HEK293 (cell line): ENCODE results near the gene OPCML.
A peak's percentile ranks its signal among the peaks of the same experiment; 100 is the strongest.

Experiments used
- CTCF ChIA-PET: fragments of 350-600 bp; formaldehyde crosslinking; extraction: SDS; loops from one replicate; lab custom pipeline; 2021; ENCODE audit warnings: antibody characterized with exemption; lab: Yijun Ruan, JAX
- POLR2A ChIA-PET: fragments of 300-600 bp; formaldehyde crosslinking; extraction: SDS; loops from one replicate; lab custom pipeline; 2020; ENCODE audit warnings: antibody characterized with exemption, inconsistent platforms; lab: Yijun Ruan, JAX
- H3K27ac ChIP-seq: fragments of 200-500 bp; sonication (Bioruptor generic); 2 replicates; pipeline ENCODE4 v1.5.1; 2014; ENCODE audit warnings: low read depth, low read length, control low read depth, inconsistent platforms; ENCODE audit errors: extremely low read depth
- H3K36me3 ChIP-seq, 2 experiments: fragments of 200-500 bp in 1 of 2; sonication (Bioruptor generic) in 1 of 2; 1 replicate in 1 of 2; 2 replicates in 1 of 2; pipeline ENCODE4 v1.5.1; 2014 to 2017; ENCODE audit warnings: inconsistent platforms in 2 of 2, low read length in 2 of 2; ENCODE audit not compliant: control insufficient read depth in 2 of 2, insufficient read depth in 1 of 2
- H3K4me1 ChIP-seq: fragments of 200-500 bp; sonication (Bioruptor generic); 2 replicates; pipeline ENCODE4 v1.5.1; 2014; ENCODE audit warnings: mild to moderate bottlenecking, low read length, inconsistent platforms; ENCODE audit not compliant: control insufficient read depth, insufficient read depth
- H3K4me3 ChIP-seq: 2 replicates; pipeline ENCODE4 v1.5.1; 2011; ENCODE audit warnings: low read depth, mild to moderate bottlenecking, control low read depth, low read length, moderate library complexity
- H3K9me3 ChIP-seq: fragments of 200-500 bp; sonication (Bioruptor generic); 2 replicates; pipeline ENCODE4 v1.5.1; 2014; ENCODE audit warnings: low read depth, low read length, inconsistent platforms; ENCODE audit not compliant: control insufficient read depth, insufficient read depth
- FEZF1 ChIP-seq: fragments of 450-650 bp; formaldehyde crosslinking; IDR thresholded peaks from 2 replicates; pipeline ENCODE4 v1.5.1; 2016; ENCODE audit warnings: missing biosample characterization, missing genetic modification characterization
- GFI1B ChIP-seq: fragments of 450-650 bp; formaldehyde crosslinking; IDR thresholded peaks from 2 replicates; pipeline ENCODE4 v1.5.1; 2016; ENCODE audit warnings: missing biosample characterization, missing genetic modification characterization
- HOXD13 ChIP-seq: sonication (generic); formaldehyde crosslinking; IDR thresholded peaks from 2 replicates; pipeline ENCODE4 v1.8.0; 2022; ENCODE audit warnings: missing genetic modification reagents, borderline replicate concordance
- IKZF3 ChIP-seq: fragments of 450-650 bp; IDR thresholded peaks from 2 replicates; pipeline ENCODE4 v1.5.0; 2018; ENCODE audit warnings: missing biosample characterization, mild to moderate bottlenecking, missing genetic modification characterization, moderate library complexity
- KLF9 ChIP-seq: fragments of 450-650 bp; formaldehyde crosslinking; IDR thresholded peaks from 2 replicates; pipeline ENCODE4 v1.5.1; 2016; ENCODE audit warnings: missing biosample characterization, missing genetic modification characterization, low read depth
- TCF7L2 ChIP-seq: IDR thresholded peaks from 2 replicates; pipeline ENCODE4 v1.6.1; 2011; ENCODE audit warnings: low read depth, mild to moderate bottlenecking, inconsistent platforms, low read length, moderate library complexity, borderline replicate concordance
- TRIM28 ChIP-seq: IDR thresholded peaks from 2 replicates; pipeline ENCODE4 v1.6.1; 2011; ENCODE audit warnings: low read length, control low read depth, borderline replicate concordance
- ZBTB8A ChIP-seq: fragments of 450-650 bp; formaldehyde crosslinking; IDR thresholded peaks from 2 replicates; pipeline ENCODE4 v1.5.1; 2016; ENCODE audit warnings: missing biosample characterization, missing genetic modification characterization
- ZFP3 ChIP-seq: fragments of 450-650 bp; formaldehyde crosslinking; IDR thresholded peaks from 2 replicates; pipeline ENCODE4 v1.5.1; 2016; ENCODE audit warnings: low read depth, missing biosample characterization, missing genetic modification characterization
- ZFP37 ChIP-seq: fragments of 450-650 bp; formaldehyde crosslinking; IDR thresholded peaks from 2 replicates; pipeline ENCODE4 v1.5.1; 2016; ENCODE audit warnings: missing biosample characterization, missing genetic modification characterization
- ZNF112 ChIP-seq: fragments of 450-650 bp; formaldehyde crosslinking; IDR thresholded peaks from 2 replicates; pipeline ENCODE4 v1.5.0; 2017; ENCODE audit warnings: missing biosample characterization, missing genetic modification characterization
- ZNF132 ChIP-seq: fragments of 450-650 bp; formaldehyde crosslinking; IDR thresholded peaks from 2 replicates; pipeline ENCODE4 v1.5.1; 2017; ENCODE audit warnings: missing biosample characterization, missing genetic modification characterization, borderline replicate concordance
- ZNF138 ChIP-seq: fragments of 450-650 bp; formaldehyde crosslinking; IDR thresholded peaks from 2 replicates; pipeline ENCODE4 v1.5.1; 2016; ENCODE audit warnings: missing biosample characterization, missing genetic modification characterization, borderline replicate concordance
- ZNF140 ChIP-seq: fragments of 450-650 bp; formaldehyde crosslinking; IDR thresholded peaks from 2 replicates; pipeline ENCODE4 v1.5.1; 2016; ENCODE audit warnings: missing biosample characterization, missing genetic modification characterization
- ZNF184 ChIP-seq: fragments of 450-650 bp; IDR thresholded peaks from 2 replicates; pipeline ENCODE4 v1.5.1; 2018; ENCODE audit warnings: missing biosample characterization, mild to moderate bottlenecking, missing genetic modification characterization
- ZNF311 ChIP-seq: fragments of 450-650 bp; formaldehyde crosslinking; IDR thresholded peaks from 2 replicates; pipeline ENCODE4 v1.5.1; 2017; ENCODE audit warnings: missing biosample characterization, missing genetic modification characterization, borderline replicate concordance
- ZNF391 ChIP-seq: fragments of 450-650 bp; formaldehyde crosslinking; IDR thresholded peaks from 2 replicates; pipeline ENCODE4 v1.5.1; 2016; ENCODE audit warnings: low read depth, missing biosample characterization, missing genetic modification characterization, borderline replicate concordance
- ZNF423 ChIP-seq: fragments of 450-650 bp; formaldehyde crosslinking; IDR thresholded peaks from 2 replicates; pipeline ENCODE4 v1.5.1; 2016; ENCODE audit warnings: missing biosample characterization, missing genetic modification characterization
- ZNF76 ChIP-seq: fragments of 450-650 bp; formaldehyde crosslinking; IDR thresholded peaks from 2 replicates; pipeline ENCODE4; 2016; ENCODE audit warnings: low read depth, missing biosample characterization, missing genetic modification characterization, borderline replicate concordance
- ZNF768 ChIP-seq: fragments of 450-650 bp; formaldehyde crosslinking; IDR thresholded peaks from 2 replicates; pipeline ENCODE4 v1.5.1; 2018; ENCODE audit warnings: missing biosample characterization, mild to moderate bottlenecking, missing genetic modification characterization
- ZSCAN16 ChIP-seq: fragments of 450-650 bp; formaldehyde crosslinking; IDR thresholded peaks from 2 replicates; pipeline ENCODE4 v1.5.1; 2016; ENCODE audit warnings: missing biosample characterization, missing genetic modification characterization
- TF ChIP-seq, protein P1 (sequence below): fragments of 450-650 bp; formaldehyde crosslinking; IDR thresholded peaks from 2 replicates; pipeline ENCODE4 v1.5.0; 2017; ENCODE audit warnings: missing biosample characterization, missing genetic modification characterization, borderline replicate concordance
- TF ChIP-seq, protein P2 (sequence below): fragments of 450-650 bp; formaldehyde crosslinking; IDR thresholded peaks from 2 replicates; pipeline ENCODE4 v1.5.1; 2016; ENCODE audit warnings: missing biosample characterization, missing genetic modification characterization
- TF ChIP-seq, protein P3 (sequence below): IDR thresholded peaks from 2 replicates; pipeline ENCODE4 v1.6.1; 2011; ENCODE audit warnings: mild to moderate bottlenecking, low read depth, low read length, borderline replicate concordance
- TF ChIP-seq, protein P4 (sequence below): fragments of 450-650 bp; formaldehyde crosslinking; IDR thresholded peaks from 2 replicates; pipeline ENCODE4 v1.5.1; 2016; ENCODE audit warnings: missing biosample characterization, missing genetic modification characterization
- TF ChIP-seq, protein P5 (sequence below): fragments of 450-650 bp; formaldehyde crosslinking; IDR thresholded peaks from 2 replicates; pipeline ENCODE4 v1.5.1; 2016; ENCODE audit warnings: missing biosample characterization, missing genetic modification characterization

Gene OPCML

DNA sequence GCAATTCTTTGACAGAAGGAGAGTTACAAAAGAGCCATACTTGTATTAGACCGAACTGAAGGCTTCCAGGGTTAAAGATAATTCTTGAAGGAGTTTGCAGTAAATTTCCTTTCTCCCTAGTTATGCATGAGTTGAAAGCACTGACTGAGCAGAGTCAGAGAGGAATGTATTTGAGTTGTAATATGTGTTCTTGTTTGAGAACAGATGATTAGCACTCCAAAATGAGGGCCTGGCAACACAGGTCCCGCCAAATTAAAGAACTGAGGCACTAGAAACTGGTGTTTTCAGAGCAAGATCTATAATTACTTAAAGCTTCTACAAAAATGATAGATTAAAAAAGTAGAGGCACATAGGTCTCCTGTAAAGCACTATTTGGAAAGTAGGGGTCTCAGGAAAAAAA is 970.4 kb downstream of the OPCML start (continued):
- TF ChIP-seq KLF9 (tag by site-specific recombination) (no peak), ZNF140 (tag by site-specific recombination) (no peak), FEZF1 (tag by site-specific recombination) (no peak), ZFP3 (tag by site-specific recombination) (no peak), IKZF3 (no peak)

DNA sequence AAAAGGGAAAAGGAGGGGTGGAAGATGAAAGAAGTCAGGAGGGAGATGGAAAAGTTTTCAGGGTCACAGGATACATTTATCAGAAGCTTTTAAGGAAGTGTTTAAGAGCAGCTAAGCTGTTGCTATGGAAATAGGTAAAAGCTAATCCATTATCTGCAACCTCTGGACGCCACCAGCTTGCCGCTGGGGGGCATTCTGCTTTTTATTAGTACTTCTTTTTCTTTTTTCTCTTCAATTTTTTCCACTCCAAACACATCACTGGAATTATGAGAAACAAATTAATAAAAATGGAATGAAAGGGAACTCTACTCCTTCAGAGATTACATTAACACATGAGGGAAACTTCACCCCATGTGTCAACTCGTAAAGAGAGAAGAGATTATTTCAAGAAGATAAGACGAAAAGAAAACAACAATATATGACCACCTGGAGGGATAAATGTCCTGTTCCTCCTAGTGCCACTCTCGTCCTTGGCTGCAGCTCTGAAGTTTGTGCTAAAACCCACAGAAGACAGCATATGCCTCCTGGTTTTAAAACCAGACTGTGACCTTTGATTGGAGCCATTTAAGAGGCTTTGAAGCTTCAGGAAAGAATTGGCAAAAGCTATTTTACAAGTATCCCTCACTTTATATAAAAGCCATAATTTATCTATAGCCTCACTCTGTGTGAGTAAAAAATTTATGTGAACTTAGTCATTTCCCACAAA is 972.8 kb downstream of the OPCML start:
- Histone ChIP-seq H3K4me3 (no peak overlapping the region), H3K4me1 (peaks cover 8% of the 10 kb centered on the region), H3K9me3 (no peaks in the 10 kb centered on the region), H3K36me3 (no peaks in the 10 kb centered on the region), H3K27ac (no peak overlapping the region; the same call in 1 of the 2 replicates)
- CTCF ChIA-PET: interaction anchor here (0.7 to 1.2 kb wide), 3 partner anchors 15 to 1860 kb away, joined by 3 read pairs; no protein-coding TSS in a partner anchor
- POLR2A ChIA-PET: no interaction called here
- TF ChIP-seq, protein P1, sequence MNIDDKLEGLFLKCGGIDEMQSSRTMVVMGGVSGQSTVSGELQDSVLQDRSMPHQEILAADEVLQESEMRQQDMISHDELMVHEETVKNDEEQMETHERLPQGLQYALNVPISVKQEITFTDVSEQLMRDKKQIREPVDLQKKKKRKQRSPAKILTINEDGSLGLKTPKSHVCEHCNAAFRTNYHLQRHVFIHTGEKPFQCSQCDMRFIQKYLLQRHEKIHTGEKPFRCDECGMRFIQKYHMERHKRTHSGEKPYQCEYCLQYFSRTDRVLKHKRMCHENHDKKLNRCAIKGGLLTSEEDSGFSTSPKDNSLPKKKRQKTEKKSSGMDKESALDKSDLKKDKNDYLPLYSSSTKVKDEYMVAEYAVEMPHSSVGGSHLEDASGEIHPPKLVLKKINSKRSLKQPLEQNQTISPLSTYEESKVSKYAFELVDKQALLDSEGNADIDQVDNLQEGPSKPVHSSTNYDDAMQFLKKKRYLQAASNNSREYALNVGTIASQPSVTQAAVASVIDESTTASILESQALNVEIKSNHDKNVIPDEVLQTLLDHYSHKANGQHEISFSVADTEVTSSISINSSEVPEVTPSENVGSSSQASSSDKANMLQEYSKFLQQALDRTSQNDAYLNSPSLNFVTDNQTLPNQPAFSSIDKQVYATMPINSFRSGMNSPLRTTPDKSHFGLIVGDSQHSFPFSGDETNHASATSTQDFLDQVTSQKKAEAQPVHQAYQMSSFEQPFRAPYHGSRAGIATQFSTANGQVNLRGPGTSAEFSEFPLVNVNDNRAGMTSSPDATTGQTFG (tag by site-specific recombination): no peak
- no peak for TF ChIP-seq ZNF184 (tag by site-specific recombination)
- TF ChIP-seq TCF7L2: peak; percentile 87; the same call in 1 of the 2 replicates
- TF ChIP-seq ZNF76: no peak
- TF ChIP-seq, protein P2, sequence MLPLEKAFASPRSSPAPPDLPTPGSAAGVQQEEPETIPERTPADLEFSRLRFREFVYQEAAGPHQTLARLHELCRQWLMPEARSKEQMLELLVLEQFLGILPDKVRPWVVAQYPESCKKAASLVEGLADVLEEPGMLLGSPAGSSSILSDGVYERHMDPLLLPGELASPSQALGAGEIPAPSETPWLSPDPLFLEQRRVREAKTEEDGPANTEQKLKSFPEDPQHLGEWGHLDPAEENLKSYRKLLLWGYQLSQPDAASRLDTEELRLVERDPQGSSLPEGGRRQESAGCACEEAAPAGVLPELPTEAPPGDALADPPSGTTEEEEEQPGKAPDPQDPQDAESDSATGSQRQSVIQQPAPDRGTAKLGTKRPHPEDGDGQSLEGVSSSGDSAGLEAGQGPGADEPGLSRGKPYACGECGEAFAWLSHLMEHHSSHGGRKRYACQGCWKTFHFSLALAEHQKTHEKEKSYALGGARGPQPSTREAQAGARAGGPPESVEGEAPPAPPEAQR: no peak
- TF ChIP-seq ZNF311 (tag by site-specific recombination): no peak
- TF ChIP-seq, protein P3, sequence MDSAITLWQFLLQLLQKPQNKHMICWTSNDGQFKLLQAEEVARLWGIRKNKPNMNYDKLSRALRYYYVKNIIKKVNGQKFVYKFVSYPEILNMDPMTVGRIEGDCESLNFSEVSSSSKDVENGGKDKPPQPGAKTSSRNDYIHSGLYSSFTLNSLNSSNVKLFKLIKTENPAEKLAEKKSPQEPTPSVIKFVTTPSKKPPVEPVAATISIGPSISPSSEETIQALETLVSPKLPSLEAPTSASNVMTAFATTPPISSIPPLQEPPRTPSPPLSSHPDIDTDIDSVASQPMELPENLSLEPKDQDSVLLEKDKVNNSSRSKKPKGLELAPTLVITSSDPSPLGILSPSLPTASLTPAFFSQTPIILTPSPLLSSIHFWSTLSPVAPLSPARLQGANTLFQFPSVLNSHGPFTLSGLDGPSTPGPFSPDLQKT: no peak
- no peak for TF ChIP-seq ZNF132 (tag by site-specific recombination)
- no peak for TF ChIP-seq ZNF423 (tag by site-specific recombination)
- TF ChIP-seq TRIM28: peak; percentile 68; the same call in 1 of the 2 replicates
- TF ChIP-seq, protein P4, sequence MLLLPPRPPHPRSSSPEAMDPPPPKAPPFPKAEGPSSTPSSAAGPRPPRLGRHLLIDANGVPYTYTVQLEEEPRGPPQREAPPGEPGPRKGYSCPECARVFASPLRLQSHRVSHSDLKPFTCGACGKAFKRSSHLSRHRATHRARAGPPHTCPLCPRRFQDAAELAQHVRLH: no peak
- TF ChIP-seq HOXD13 (CRISPR knock-in tag): no peak
- no peak for TF ChIP-seq ZFP37 (tag by site-specific recombination)

DNA sequence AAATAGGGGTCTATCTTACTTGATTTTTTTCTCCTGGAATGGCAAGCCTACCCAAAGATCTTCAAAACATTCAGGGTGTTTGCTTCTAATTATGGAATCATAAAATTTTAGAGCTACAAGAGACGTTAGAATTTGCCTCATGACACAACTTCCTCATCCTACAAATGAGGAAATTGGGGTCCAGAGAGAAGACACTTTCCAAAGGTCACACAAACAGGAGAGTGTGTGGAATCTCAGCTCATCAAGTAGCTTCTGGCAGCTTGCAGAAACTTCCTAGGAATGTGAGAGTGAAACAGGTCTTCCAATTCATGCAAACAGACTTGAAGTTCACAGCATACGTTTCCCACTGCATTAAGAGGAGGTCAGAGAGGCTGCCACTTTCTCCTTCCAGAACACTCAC is 976.0 kb downstream of the OPCML start:
- no peaks in the 10 kb centered on the region for H3K9me3 ChIP-seq
- H3K4me3 ChIP-seq: no peak overlapping the region
- H3K36me3 ChIP-seq: no peaks in the 10 kb centered on the region
- peaks cover 8% of the 10 kb centered on the region for H3K4me1 ChIP-seq
- ChIA-PET POLR2A (no interaction called here), CTCF (no interaction called here)
- H3K27ac ChIP-seq: no peak overlapping the region
- TF ChIP-seq ZNF138 (tag by site-specific recombination): no peak
- no peak for TF ChIP-seq GFI1B (tag by site-specific recombination)
- TF ChIP-seq ZBTB8A (tag by site-specific recombination): no peak
- no peak for TF ChIP-seq ZSCAN16
- TF ChIP-seq ZNF768: no peak
- no peak for TF ChIP-seq ZNF112
- no peak for TF ChIP-seq ZNF391
- TF ChIP-seq, protein P5, sequence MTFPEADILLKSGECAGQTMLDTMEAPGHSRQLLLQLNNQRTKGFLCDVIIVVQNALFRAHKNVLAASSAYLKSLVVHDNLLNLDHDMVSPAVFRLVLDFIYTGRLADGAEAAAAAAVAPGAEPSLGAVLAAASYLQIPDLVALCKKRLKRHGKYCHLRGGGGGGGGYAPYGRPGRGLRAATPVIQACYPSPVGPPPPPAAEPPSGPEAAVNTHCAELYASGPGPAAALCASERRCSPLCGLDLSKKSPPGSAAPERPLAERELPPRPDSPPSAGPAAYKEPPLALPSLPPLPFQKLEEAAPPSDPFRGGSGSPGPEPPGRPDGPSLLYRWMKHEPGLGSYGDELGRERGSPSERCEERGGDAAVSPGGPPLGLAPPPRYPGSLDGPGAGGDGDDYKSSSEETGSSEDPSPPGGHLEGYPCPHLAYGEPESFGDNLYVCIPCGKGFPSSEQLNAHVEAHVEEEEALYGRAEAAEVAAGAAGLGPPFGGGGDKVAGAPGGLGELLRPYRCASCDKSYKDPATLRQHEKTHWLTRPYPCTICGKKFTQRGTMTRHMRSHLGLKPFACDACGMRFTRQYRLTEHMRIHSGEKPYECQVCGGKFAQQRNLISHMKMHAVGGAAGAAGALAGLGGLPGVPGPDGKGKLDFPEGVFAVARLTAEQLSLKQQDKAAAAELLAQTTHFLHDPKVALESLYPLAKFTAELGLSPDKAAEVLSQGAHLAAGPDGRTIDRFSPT (tag by site-specific recombination): no peak
